Measurements from ENCODE around the gene PIK3AP1.

Gene PIK3AP1

DNA sequence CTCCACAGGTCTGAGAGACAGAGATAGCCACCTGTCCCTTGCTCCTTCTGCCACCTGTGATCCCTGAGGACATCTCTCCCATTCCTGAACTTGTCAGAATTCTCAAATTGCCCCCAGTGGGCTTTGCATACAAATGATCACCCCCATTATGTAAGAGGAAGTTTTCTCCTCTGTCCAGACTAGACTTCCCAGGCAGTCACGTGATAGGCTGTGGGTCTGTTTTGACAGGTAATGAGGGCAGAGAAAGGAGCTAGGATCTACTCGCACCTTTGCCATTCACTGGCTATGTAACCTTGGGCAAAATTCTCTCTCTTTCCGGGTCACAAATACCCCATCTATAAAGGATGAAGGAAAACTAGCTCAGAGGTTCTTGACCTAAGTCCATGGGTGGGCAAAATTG is 112.1 kb downstream of the PIK3AP1 start:
- H3K4me3 ChIP-seq (ENCODE audit: low read length) = no peak overlapping the region
- no peak overlapping the region for H3K9ac ChIP-seq (ENCODE audit: low read length)
- peaks cover 57% of the 10 kb centered on the region for H3K4me1 ChIP-seq (ENCODE audit: control insufficient read depth, insufficient read depth, low read length)
- H3K36me3 ChIP-seq (ENCODE audit: control insufficient read depth, insufficient read depth, low read length) = no peaks in the 10 kb centered on the region
- H3K27me3 ChIP-seq (ENCODE audit: control insufficient read depth, insufficient read depth, low read length) = no peaks in the 10 kb centered on the region
- H3K9me3 ChIP-seq (ENCODE audit: control insufficient read depth, low read length) = no peaks in the 10 kb centered on the region

DNA sequence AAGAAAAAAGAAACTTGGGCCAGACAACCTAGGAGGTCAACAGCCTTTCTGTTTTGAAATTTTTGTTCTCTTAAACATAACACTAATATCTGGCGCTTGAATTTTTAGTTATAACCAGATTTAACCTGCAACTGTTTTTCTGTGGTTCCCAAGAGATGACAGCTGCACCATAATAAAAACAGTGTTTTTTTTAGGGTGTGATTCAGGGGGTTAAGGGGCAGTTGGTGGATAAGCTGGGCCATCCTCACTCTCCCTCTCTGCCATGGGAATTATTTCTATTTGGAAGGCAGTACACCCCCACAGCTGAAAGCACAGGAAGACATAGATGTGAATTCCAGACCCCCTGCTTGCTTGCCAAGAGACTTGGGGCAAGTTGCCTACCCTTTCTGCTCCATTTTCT is 113.4 kb downstream of the PIK3AP1 start:
- H3K4me1 ChIP-seq (ENCODE audit: control insufficient read depth, insufficient read depth, low read length) = peaks cover 54% of the 10 kb centered on the region
- no peaks in the 10 kb centered on the region for H3K9me3 ChIP-seq (ENCODE audit: control insufficient read depth, low read length)
- no peaks in the 10 kb centered on the region for H3K27me3 ChIP-seq (ENCODE audit: control insufficient read depth, insufficient read depth, low read length)
- no peak overlapping the region for H3K4me3 ChIP-seq (ENCODE audit: low read length)
- H3K36me3 ChIP-seq (ENCODE audit: control insufficient read depth, insufficient read depth, low read length) = no peaks in the 10 kb centered on the region
- no peak overlapping the region for H3K9ac ChIP-seq (ENCODE audit: low read length)

DNA sequence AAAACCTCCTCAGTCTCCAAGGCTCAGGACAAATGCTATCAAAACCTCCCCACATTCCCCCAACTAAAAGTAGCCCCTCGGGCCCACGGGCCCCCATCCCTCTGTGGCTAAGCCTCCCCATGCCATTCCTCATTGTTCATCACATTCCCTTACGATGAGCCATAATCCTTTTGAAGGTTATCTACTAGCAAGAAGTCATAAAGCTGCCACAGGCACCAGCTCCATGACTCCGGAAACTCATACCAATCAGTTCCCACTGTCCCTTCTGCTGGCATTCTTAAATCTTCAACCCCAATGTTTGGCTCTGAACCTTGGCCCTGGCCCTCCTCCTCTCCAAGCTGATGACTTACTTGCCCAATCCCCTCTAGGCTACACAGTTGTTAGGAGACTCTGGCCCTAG is 114.1 kb downstream of the PIK3AP1 start:
- no peaks in the 10 kb centered on the region for H3K27me3 ChIP-seq (ENCODE audit: control insufficient read depth, insufficient read depth, low read length)
- H3K9ac ChIP-seq (ENCODE audit: low read length) = no peak overlapping the region
- H3K4me1 ChIP-seq (ENCODE audit: control insufficient read depth, insufficient read depth, low read length) = peaks cover 48% of the 10 kb centered on the region
- no peaks in the 10 kb centered on the region for H3K9me3 ChIP-seq (ENCODE audit: control insufficient read depth, low read length)
- no peaks in the 10 kb centered on the region for H3K36me3 ChIP-seq (ENCODE audit: control insufficient read depth, insufficient read depth, low read length)
- no peak overlapping the region for H3K4me3 ChIP-seq (ENCODE audit: low read length)

DNA sequence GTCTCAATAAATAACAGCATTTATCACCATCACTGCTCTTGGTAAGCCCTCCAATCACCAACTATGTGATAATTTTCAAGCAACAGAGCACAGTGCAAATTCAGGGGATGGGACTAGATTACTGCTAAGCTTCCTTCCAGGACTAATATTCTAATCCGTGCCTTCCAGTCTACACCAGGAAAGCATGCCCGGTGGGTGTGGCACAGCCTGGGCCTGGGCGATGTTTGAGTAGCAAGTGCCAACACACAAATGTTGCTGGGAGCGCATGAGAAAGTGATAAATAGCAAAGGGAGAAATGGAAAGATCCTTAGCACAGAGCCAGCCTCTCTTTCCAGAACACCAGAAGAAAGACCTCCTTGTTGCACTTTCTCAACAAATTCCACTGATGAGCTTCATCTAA is 120.0 kb downstream of the PIK3AP1 start:
- Histone ChIP-seq H3K4me3 (ENCODE audit: low read length) (no peak overlapping the region), H3K4me1 (ENCODE audit: control insufficient read depth, insufficient read depth, low read length) (peaks cover 49% of the 10 kb centered on the region), H3K36me3 (ENCODE audit: control insufficient read depth, insufficient read depth, low read length) (no peaks in the 10 kb centered on the region), H3K27me3 (ENCODE audit: control insufficient read depth, insufficient read depth, low read length) (no peaks in the 10 kb centered on the region), H3K9ac (ENCODE audit: low read length) (no peak overlapping the region), H3K9me3 (ENCODE audit: control insufficient read depth, low read length) (no peaks in the 10 kb centered on the region)

DNA sequence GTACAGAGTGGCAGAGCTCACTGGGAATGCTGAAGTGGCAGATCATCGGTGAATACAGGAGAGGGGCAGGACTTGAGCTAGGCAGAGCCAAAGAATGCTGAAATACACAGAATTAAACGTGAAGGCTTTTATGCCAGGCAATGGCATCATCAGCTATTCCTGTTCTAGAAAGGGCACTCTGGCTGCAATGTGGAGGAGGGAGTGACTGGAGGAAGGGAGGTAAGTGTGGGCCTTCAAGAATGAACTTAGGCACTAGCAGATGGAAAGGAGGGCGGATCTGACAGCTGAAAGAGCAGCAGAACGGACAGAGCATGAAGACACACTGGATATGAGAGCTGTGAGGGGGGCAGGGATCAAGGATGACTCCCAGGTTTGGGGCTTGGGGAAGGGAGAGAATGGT is 121.5 kb downstream of the PIK3AP1 start:
- no peaks in the 10 kb centered on the region for H3K9me3 ChIP-seq (ENCODE audit: control insufficient read depth, low read length)
- peaks cover 50% of the 10 kb centered on the region for H3K4me1 ChIP-seq (ENCODE audit: control insufficient read depth, insufficient read depth, low read length)
- H3K9ac ChIP-seq (ENCODE audit: low read length) = no peak overlapping the region
- H3K27me3 ChIP-seq (ENCODE audit: control insufficient read depth, insufficient read depth, low read length) = no peaks in the 10 kb centered on the region
- no peaks in the 10 kb centered on the region for H3K36me3 ChIP-seq (ENCODE audit: control insufficient read depth, insufficient read depth, low read length)
- no peak overlapping the region for H3K4me3 ChIP-seq (ENCODE audit: low read length)

DNA sequence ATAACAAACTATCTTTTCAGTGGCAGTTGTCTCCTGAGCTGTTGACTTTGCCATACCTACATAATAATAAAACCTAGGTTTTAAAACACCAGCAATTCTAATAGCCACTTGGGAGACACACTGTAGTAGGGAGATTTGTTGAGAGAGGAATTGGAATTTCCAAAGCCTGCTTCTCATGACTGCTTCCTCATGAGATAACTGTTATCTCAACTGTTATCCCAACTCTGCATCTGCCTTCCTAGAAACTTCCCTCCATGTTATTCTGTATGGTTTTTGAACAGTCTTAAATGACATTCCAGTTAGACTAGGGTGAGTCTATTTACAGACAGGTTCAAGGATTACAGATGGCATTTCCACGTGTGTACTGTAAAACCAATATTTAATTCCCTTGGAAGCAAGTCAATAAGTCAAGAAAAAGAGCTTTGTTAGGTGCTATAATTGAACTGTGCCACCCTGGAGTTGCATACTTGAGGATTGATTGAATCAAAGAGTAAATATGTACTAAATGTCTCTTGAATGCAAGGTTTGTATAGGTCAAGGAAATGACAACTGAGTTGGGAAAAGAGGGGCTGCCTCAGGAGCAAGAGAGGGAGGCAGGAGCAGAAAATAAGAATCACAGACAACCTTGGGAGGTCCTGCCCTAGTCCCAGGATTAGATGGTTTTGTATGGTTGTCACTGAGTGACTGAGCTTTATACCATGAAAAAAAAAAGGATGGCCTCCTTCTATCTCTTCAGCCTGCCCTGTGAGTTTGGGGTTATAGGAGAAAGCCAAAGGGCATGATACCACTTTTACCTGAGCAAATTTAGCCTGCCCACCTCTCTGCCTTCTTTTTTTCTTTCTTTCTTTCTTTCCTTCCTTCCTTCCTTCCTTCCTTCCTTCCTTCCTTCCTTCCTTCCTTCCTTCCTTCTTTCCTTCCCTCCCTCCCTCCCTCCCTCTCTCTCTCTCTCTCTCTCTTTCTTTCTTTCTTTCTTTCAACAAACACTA is 123.6 kb downstream of the PIK3AP1 start:
- Histone ChIP-seq H3K9ac (ENCODE audit: low read length) (no peak overlapping the region), H3K27me3 (ENCODE audit: control insufficient read depth, insufficient read depth, low read length) (no peaks in the 10 kb centered on the region), H3K36me3 (ENCODE audit: control insufficient read depth, insufficient read depth, low read length) (no peaks in the 10 kb centered on the region), H3K9me3 (ENCODE audit: control insufficient read depth, low read length) (no peaks in the 10 kb centered on the region), H3K4me3 (ENCODE audit: low read length) (no peak overlapping the region), H3K4me1 (ENCODE audit: control insufficient read depth, insufficient read depth, low read length) (peaks cover 42% of the 10 kb centered on the region)

DNA sequence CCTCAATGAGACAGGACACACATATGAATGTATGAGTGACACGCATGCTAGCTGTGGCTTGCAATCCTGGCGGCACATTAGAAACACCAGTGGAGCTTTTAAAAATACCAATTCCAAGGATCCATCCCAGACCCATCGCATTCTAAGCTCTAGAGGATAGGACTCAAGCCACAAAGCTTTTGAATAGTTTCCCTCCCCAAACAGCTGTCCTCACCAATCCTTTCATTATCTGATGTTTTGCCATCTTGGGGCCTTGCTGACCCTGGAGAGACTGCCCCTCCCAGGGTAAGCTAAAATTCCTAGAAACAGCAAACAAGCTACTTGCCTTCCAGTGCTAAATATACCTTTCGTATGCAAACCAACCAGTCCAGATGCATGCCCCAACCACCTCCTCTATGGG is 124.6 kb downstream of the PIK3AP1 start:
- Histone ChIP-seq H3K36me3 (ENCODE audit: control insufficient read depth, insufficient read depth, low read length) (no peaks in the 10 kb centered on the region), H3K27me3 (ENCODE audit: control insufficient read depth, insufficient read depth, low read length) (no peaks in the 10 kb centered on the region), H3K9ac (ENCODE audit: low read length) (no peak overlapping the region), H3K9me3 (ENCODE audit: control insufficient read depth, low read length) (no peaks in the 10 kb centered on the region), H3K4me1 (ENCODE audit: control insufficient read depth, insufficient read depth, low read length) (peaks cover 39% of the 10 kb centered on the region), H3K4me3 (ENCODE audit: low read length) (no peak overlapping the region)

DNA sequence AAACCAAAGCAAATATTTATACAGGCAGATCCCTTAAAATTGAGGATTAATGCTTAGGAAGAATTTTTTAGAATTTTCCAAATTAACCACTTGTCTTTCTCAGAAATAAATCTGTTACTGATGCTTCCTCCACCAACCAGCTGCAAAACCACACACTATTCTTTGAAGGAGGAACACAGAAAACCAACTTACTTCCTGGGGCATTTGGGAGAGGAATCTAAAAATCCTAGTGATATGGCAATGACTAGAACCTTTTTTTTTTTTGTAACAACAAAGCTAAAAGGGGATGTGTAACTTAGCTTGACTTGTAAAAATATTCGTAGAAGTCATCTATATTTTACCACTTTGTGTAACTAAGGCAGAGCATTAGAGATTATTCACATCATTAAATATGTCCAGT is 128.4 kb downstream of the PIK3AP1 start:
- Histone ChIP-seq H3K9me3 (ENCODE audit: control insufficient read depth, low read length) (no peaks in the 10 kb centered on the region), H3K9ac (ENCODE audit: low read length) (no peak overlapping the region), H3K4me1 (ENCODE audit: control insufficient read depth, insufficient read depth, low read length) (peaks cover 33% of the 10 kb centered on the region), H3K36me3 (ENCODE audit: control insufficient read depth, insufficient read depth, low read length) (no peaks in the 10 kb centered on the region), H3K27me3 (ENCODE audit: control insufficient read depth, insufficient read depth, low read length) (no peaks in the 10 kb centered on the region), H3K4me3 (ENCODE audit: low read length) (no peak overlapping the region)

DNA sequence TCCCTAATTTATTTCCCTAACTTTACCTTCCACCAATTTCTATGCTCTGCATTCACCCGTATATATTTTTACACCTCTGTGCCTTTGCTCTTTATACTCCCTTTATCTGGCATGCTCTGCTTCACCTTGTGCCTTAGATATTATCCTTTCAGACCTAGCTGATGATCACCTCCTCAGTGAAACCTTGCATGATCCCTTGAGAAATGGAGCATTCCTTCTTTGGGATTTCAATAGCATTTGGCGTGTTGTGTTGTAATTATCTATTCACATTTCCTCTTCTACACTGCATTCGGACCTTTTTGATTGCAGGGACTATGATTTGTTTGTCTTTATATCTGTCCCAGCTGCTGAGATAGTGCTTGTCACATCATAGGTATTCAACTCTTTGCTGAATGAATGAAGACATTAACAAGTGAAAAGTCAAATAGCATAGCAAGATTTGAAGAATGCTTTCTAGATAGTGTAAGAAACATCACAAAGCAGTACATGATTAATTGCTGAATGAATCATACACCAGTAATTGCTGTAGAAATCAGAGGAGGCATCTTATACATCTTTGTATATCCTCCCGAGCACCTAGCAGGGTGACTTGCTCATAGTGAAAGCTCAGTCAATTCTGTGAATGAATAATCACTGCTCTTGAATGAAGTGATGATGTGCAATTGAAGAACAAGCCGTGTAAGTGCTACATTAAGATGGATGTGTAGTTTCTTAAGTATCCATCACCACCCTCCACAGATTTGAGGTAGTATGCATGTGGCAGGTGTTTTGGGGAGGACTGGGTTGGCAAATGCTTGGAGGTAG is 131.5 kb downstream of the PIK3AP1 start:
- peaks cover 21% of the 10 kb centered on the region for H3K4me1 ChIP-seq (ENCODE audit: control insufficient read depth, insufficient read depth, low read length)

DNA sequence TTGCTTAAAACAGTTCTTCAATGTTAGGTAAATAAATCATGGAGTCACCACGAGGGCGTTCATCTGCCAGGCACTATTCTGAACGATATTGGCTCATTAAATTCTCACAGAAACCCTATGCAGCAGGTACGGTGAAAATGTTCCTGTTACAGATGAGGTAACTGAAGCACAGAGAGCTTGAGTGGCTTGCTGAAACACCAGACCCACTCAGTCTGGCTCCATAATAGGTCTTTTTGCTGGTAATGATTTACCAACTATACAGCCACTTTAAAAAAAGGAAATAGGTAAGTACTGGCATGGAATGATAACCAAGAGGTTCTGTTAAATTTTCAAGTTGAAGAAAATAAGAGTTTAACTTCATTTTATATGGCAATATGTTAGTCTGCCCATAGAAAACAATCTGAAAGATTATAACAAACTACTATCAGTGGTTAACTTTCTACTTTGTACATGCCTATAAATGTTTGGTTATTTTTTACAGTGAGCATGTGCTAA is 132.2 kb downstream of the PIK3AP1 start:
- Histone ChIP-seq H3K9ac (ENCODE audit: low read length) (peak overlapping the region; percentile 92), H3K4me1 (ENCODE audit: control insufficient read depth, insufficient read depth, low read length) (peaks cover 28% of the 10 kb centered on the region), H3K36me3 (ENCODE audit: control insufficient read depth, insufficient read depth, low read length) (no peaks in the 10 kb centered on the region), H3K27me3 (ENCODE audit: control insufficient read depth, insufficient read depth, low read length) (no peaks in the 10 kb centered on the region), H3K9me3 (ENCODE audit: control insufficient read depth, low read length) (no peaks in the 10 kb centered on the region), H3K4me3 (ENCODE audit: low read length) (peak overlapping the region; percentile 68)

More for the DNA sequence above, 131.5 kb downstream of the PIK3AP1 start:
- Histone ChIP-seq H3K9ac (ENCODE audit: low read length) (peak overlapping the region; percentile 25), H3K27me3 (ENCODE audit: control insufficient read depth, insufficient read depth, low read length) (no peaks in the 10 kb centered on the region), H3K9me3 (ENCODE audit: control insufficient read depth, low read length) (no peaks in the 10 kb centered on the region), H3K36me3 (ENCODE audit: control insufficient read depth, insufficient read depth, low read length) (no peaks in the 10 kb centered on the region), H3K4me3 (ENCODE audit: low read length) (no peak overlapping the region)

DNA sequence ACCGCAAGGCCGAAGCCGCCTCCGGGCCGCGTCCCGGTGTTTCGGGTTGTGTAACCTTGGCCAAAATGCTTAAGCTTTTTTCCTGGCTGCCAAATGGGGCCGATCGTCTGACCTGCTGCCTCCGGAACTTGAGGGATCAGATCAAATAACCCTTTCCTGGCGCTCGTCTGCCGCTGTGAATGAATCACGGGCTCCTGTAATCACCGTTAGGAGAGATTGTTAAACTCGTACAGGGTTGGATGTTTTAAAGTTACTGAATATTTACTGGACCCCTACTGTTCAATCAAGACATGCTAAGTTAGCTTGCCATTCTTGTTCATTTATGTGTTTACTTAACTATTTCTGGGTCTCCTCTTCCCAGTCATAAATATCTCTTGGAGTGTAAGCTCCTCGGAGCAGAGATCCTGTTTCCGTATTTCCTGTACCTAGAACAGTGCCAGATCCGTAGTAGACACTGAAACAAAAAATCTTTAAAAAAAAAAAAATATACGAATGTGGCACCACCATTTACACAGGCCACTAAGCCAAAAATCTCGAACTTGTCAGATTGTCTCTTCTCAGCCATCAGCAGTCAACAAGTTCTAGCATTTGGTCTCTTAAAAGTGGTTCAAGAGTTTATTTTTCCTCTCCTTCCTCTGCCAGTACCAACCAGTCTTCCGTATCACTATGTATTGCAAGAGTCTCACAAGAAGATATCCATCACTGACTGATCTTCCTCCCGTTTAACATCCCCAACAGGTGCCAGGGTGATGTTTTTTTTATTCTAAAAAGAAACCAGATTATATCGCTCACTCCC is 132.9 kb downstream of the PIK3AP1 start:
- peak overlapping the region; percentile 92 for H3K9ac ChIP-seq (ENCODE audit: low read length)
- H3K4me1 ChIP-seq (ENCODE audit: control insufficient read depth, insufficient read depth, low read length) = peaks cover 30% of the 10 kb centered on the region
- no peaks in the 10 kb centered on the region for H3K9me3 ChIP-seq (ENCODE audit: control insufficient read depth, low read length)
- H3K36me3 ChIP-seq (ENCODE audit: control insufficient read depth, insufficient read depth, low read length) = no peaks in the 10 kb centered on the region
- peak overlapping the region; percentile 68 for H3K4me3 ChIP-seq (ENCODE audit: low read length)
- H3K27me3 ChIP-seq (ENCODE audit: control insufficient read depth, insufficient read depth, low read length) = no peaks in the 10 kb centered on the region

Data from mucosa of stomach (tissue), 1 donor.